HepG2 (cell line): ENCODE data around the gene TTC23. TPM values are rescaled to one million over a fixed set of nuclear protein-coding genes. Genes with fewer than 3 reads are reported as not detected.
A peak's percentile ranks its signal among the peaks of the same experiment; 100 is the strongest.

Experiments used
- BRCA1 ChIP-seq: sonication (generic); formaldehyde crosslinking; IDR thresholded peaks from 2 replicates; pipeline ENCODE4 v1.4.0; 2020; ENCODE audit warnings: missing genetic modification reagents
- FOSL2 ChIP-seq: sonication (generic); formaldehyde crosslinking; IDR thresholded peaks from 2 replicates; pipeline ENCODE4 v1.4.0; 2020; ENCODE audit warnings: missing genetic modification reagents
- HNF4G ChIP-seq, 2 experiments: sonication (generic) in 1 of 2; formaldehyde crosslinking in 1 of 2; IDR thresholded peaks; 2 replicates each; pipeline versions ENCODE4 v1.4.0 to v1.6.1; 2011 to 2020; ENCODE audit warnings: borderline replicate concordance in 2 of 2, low read depth in 2 of 2, mild to moderate bottlenecking in 2 of 2, low read length in 1 of 2, missing genetic modification reagents in 1 of 2, moderate library complexity in 1 of 2
- HNRNPH1 ChIP-seq: fragments of 200-400 bp; formaldehyde crosslinking; optimal IDR thresholded peaks from 2 replicates; pipeline ENCODE3; 2017; ENCODE audit warnings: mild to moderate bottlenecking, low read depth, low read length
- IRF2 ChIP-seq: IDR thresholded peaks from 2 replicates; pipeline ENCODE4 v1.6.1; 2018; ENCODE audit warnings: missing genetic modification reagents, missing compliant biosample characterization
- KDM5A ChIP-seq: fragments of 200-600 bp; sonication (generic); IDR thresholded peaks from 2 replicates; pipeline ENCODE4 v1.7.0; 2018; ENCODE audit warnings: antibody characterized with exemption, mild to moderate bottlenecking, low read length, borderline replicate concordance
- MIER3 ChIP-seq: IDR thresholded peaks from 2 replicates; pipeline ENCODE4 v1.6.1; 2016; ENCODE audit warnings: missing compliant biosample characterization, borderline replicate concordance
- NFKBIZ ChIP-seq: IDR thresholded peaks from 2 replicates; pipeline ENCODE4 v1.6.1; 2018; ENCODE audit warnings: missing genetic modification reagents, missing compliant biosample characterization
- NR2F6 ChIP-seq, 2 experiments: IDR thresholded peaks; 2 replicates each; pipeline ENCODE4 v1.6.1; 2016; ENCODE audit warnings: antibody characterized with exemption in 1 of 2, mild to moderate bottlenecking in 1 of 2
- POGZ ChIP-seq: sonication (generic); formaldehyde crosslinking; IDR thresholded peaks from 2 replicates; pipeline ENCODE4 v1.4.0; 2020; ENCODE audit warnings: mild to moderate bottlenecking, missing genetic modification reagents
- POLR2AphosphoS5 ChIP-seq: IDR thresholded peaks from 2 replicates; pipeline ENCODE4 v1.6.1; 2012; ENCODE audit warnings: low read depth, low read length
- RBAK ChIP-seq: sonication (generic); formaldehyde crosslinking; IDR thresholded peaks from 2 replicates; pipeline ENCODE4 v1.5.1; 2020; ENCODE audit warnings: mild to moderate bottlenecking, missing genetic modification reagents
- TBX3 ChIP-seq: fragments of 450-650 bp; IDR thresholded peaks from 2 replicates; pipeline ENCODE4 v1.6.1; 2017; ENCODE audit warnings: antibody characterized with exemption, mild to moderate bottlenecking, inconsistent platforms, borderline replicate concordance
- XRCC5 ChIP-seq: fragments of 200-400 bp; formaldehyde crosslinking; optimal IDR thresholded peaks from 2 replicates; pipeline ENCODE3; 2017; ENCODE audit warnings: mild to moderate bottlenecking, low read length
- ZBTB3 ChIP-seq: sonication (generic); formaldehyde crosslinking; IDR thresholded peaks from 2 replicates; pipeline ENCODE4 v1.4.0; 2020; ENCODE audit warnings: low read depth, mild to moderate bottlenecking, moderate library complexity, missing genetic modification reagents, borderline replicate concordance
- ZMAT3 ChIP-seq: sonication (generic); formaldehyde crosslinking; conservative IDR thresholded peaks from 2 replicates; pipeline ENCODE4 v1.7.0; 2021; ENCODE audit warnings: missing genetic modification reagents
- ZNF557 ChIP-seq: sonication (generic); formaldehyde crosslinking; IDR thresholded peaks from 2 replicates; pipeline ENCODE4 v1.4.0; 2020; ENCODE audit warnings: missing genetic modification reagents
- polyA plus RNA-seq, 8 experiments: library from polyadenylated mRNA; depleted of rRNA in 3 of 8; stranded (reverse) in 7 of 8; unstranded in 1 of 8; fragments of >200 nt; fragmentation: Illumina TruSeq in 4 of 8; extraction: Trizol in 4 of 8; gene quantifications; 2 replicates each; pipeline versions ENCODE4 v1.2.1 to v1.2.3, GENCODE V29; 2011 to 2016; ENCODE audit warnings: low read depth in 4 of 8, missing spikeins in 1 of 8, mixed read lengths in 1 of 8; ENCODE audit not compliant: insufficient read depth in 1 of 8
- total RNA-seq, 5 experiments: library from RNA; depleted of rRNA; stranded (reverse); fragments of >200 nt; fragmentation: Illumina TruSeq; extraction: Trizol; gene quantifications; 2 replicates each; pipeline ENCODE4 v1.2.3, GENCODE V29; 2016; ENCODE audit warnings: low read depth in 1 of 5
- TF ChIP-seq, protein P1 (sequence below): sonication (generic); formaldehyde crosslinking; IDR thresholded peaks from 2 replicates; pipeline ENCODE4 v1.4.0; 2020; ENCODE audit warnings: missing genetic modification reagents
- TF ChIP-seq, protein P2 (sequence below): sonication (generic); formaldehyde crosslinking; IDR thresholded peaks from 2 replicates; pipeline ENCODE4 v1.9.0; 2021; ENCODE audit warnings: missing genetic modification reagents, mild to moderate bottlenecking, borderline replicate concordance
- TF ChIP-seq, protein P3 (sequence below): IDR thresholded peaks from 2 replicates; pipeline ENCODE4 v1.6.1; 2012; ENCODE audit warnings: low read length, improper control_type of control experiment
- TF ChIP-seq, protein P4 (sequence below): conservative IDR thresholded peaks from 2 replicates; pipeline ENCODE4 v1.6.1; 2018; ENCODE audit warnings: missing genetic modification reagents

The TTC23 gene
- total and polyA plus RNA-seq, 2 of the 13 experiments (the other 11 are each of a cell fraction or from before 2014, with no cell fraction given), result 1.6 to 11.7 TPM

DNA sequence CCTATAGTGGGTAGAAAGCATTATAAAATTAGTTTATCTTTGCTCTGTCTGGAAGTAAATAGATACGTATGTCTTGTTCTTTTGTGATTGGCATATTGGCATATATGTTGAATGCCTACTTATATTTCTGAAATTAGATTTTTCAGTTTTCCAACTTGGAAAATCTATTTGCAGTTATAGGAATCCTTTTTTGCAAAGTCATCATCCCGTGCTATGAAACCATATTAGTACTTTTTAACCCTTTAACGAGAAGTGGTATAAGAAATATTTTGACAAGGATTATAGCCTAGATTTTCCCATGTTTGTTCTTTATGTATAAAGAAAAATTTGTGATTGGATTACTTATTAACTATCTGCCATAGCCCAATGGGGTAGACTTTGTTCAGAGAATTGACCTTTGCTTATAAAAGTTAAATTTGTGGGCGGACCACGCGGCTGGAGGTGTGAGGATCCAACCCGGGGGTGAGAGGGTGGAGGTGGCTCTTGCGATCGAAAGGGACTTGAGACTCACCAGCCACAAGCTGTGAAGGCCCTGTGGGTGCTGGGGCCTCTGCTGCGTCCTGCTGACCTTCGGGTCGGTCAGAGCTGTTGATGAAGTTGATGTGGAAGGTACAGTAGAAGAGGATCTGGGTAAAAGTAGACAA, 7.8 kb upstream of the TTC23 start (continued):
- TF ChIP-seq, protein P1, sequence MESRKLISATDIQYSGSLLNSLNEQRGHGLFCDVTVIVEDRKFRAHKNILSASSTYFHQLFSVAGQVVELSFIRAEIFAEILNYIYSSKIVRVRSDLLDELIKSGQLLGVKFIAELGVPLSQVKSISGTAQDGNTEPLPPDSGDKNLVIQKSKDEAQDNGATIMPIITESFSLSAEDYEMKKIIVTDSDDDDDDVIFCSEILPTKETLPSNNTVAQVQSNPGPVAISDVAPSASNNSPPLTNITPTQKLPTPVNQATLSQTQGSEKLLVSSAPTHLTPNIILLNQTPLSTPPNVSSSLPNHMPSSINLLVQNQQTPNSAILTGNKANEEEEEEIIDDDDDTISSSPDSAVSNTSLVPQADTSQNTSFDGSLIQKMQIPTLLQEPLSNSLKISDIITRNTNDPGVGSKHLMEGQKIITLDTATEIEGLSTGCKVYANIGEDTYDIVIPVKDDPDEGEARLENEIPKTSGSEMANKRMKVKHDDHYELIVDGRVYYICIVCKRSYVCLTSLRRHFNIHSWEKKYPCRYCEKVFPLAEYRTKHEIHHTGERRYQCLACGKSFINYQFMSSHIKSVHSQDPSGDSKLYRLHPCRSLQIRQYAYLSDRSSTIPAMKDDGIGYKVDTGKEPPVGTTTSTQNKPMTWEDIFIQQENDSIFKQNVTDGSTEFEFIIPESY (CRISPR knock-in tag), result peak; percentile 72
- TF ChIP-seq XRCC5 (no peak), KDM5A (no peak), RBAK (CRISPR knock-in tag) (no peak), ZBTB3 (no peak), ZNF557 (CRISPR knock-in tag) (no peak), POGZ (CRISPR knock-in tag) (peak; percentile 39), FOSL2 (CRISPR knock-in tag) (no peak), MIER3 (CRISPR knock-in tag) (no peak), HNF4G (IDR thresholded peaks at IDR 0.05; ENCODE audit: borderline replicate concordance, low read depth, low read length) (no peak), HNF4G (CRISPR knock-in tag; IDR thresholded peaks at IDR 0.05; ENCODE audit: borderline replicate concordance, low read depth) (no peak), NFKBIZ (no peak), POLR2AphosphoS5 (no peak), HNRNPH1 (no peak), IRF2 (no peak), BRCA1 (no peak), ZMAT3 (CRISPR knock-in tag) (no peak), TBX3 (no peak), NR2F6 (IDR thresholded peaks at IDR 0.05) (no peak), NR2F6 (CRISPR knock-in tag; IDR thresholded peaks at IDR 0.05) (0 out of 2 replicates have a peak, but pooled peaks have one; percentile 19)
- TF ChIP-seq, protein P2, sequence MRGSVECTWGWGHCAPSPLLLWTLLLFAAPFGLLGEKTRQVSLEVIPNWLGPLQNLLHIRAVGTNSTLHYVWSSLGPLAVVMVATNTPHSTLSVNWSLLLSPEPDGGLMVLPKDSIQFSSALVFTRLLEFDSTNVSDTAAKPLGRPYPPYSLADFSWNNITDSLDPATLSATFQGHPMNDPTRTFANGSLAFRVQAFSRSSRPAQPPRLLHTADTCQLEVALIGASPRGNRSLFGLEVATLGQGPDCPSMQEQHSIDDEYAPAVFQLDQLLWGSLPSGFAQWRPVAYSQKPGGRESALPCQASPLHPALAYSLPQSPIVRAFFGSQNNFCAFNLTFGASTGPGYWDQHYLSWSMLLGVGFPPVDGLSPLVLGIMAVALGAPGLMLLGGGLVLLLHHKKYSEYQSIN (CRISPR knock-in tag), result no peak
- TF ChIP-seq, protein P3, sequence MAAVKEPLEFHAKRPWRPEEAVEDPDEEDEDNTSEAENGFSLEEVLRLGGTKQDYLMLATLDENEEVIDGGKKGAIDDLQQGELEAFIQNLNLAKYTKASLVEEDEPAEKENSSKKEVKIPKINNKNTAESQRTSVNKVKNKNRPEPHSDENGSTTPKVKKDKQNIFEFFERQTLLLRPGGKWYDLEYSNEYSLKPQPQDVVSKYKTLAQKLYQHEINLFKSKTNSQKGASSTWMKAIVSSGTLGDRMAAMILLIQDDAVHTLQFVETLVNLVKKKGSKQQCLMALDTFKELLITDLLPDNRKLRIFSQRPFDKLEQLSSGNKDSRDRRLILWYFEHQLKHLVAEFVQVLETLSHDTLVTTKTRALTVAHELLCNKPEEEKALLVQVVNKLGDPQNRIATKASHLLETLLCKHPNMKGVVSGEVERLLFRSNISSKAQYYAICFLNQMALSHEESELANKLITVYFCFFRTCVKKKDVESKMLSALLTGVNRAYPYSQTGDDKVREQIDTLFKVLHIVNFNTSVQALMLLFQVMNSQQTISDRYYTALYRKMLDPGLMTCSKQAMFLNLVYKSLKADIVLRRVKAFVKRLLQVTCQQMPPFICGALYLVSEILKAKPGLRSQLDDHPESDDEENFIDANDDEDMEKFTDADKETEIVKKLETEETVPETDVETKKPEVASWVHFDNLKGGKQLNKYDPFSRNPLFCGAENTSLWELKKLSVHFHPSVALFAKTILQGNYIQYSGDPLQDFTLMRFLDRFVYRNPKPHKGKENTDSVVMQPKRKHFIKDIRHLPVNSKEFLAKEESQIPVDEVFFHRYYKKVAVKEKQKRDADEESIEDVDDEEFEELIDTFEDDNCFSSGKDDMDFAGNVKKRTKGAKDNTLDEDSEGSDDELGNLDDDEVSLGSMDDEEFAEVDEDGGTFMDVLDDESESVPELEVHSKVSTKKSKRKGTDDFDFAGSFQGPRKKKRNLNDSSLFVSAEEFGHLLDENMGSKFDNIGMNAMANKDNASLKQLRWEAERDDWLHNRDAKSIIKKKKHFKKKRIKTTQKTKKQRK, result no peak
- TF ChIP-seq, protein P4, sequence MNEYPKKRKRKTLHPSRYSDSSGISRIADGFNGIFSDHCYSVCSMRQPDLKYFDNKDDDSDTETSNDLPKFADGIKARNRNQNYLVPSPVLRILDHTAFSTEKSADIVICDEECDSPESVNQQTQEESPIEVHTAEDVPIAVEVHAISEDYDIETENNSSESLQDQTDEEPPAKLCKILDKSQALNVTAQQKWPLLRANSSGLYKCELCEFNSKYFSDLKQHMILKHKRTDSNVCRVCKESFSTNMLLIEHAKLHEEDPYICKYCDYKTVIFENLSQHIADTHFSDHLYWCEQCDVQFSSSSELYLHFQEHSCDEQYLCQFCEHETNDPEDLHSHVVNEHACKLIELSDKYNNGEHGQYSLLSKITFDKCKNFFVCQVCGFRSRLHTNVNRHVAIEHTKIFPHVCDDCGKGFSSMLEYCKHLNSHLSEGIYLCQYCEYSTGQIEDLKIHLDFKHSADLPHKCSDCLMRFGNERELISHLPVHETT (CRISPR knock-in tag), result no peak
